Fibroblast of mammary gland (primary cell): Measurements from ENCODE around the gene SMAGP.
"Not testable (repeated sequence)": the region's sequence is repeated elsewhere in the genome, so short reads cannot be mapped to it uniquely, and the experiment has no call there.

ENCODE experiments used
- DNase-seq: peaks from one replicate; pipeline ENCODE4 v3.0.0-alpha.2; 2010; ENCODE audit warnings: low read depth
- H3K4me3 ChIP-seq: 2 replicates; pipeline ENCODE4 v1.5.1; 2011; ENCODE audit warnings: low read depth, mild to moderate bottlenecking, low read length, moderate library complexity; ENCODE audit not compliant: control insufficient read depth
- CTCF ChIP-seq: conservative IDR thresholded peaks from 2 replicates; pipeline ENCODE4 v1.5.1; 2011; ENCODE audit warnings: low read depth, low read length, inconsistent platforms; ENCODE audit not compliant: control insufficient read depth, insufficient read depth

Gene SMAGP

DNA sequence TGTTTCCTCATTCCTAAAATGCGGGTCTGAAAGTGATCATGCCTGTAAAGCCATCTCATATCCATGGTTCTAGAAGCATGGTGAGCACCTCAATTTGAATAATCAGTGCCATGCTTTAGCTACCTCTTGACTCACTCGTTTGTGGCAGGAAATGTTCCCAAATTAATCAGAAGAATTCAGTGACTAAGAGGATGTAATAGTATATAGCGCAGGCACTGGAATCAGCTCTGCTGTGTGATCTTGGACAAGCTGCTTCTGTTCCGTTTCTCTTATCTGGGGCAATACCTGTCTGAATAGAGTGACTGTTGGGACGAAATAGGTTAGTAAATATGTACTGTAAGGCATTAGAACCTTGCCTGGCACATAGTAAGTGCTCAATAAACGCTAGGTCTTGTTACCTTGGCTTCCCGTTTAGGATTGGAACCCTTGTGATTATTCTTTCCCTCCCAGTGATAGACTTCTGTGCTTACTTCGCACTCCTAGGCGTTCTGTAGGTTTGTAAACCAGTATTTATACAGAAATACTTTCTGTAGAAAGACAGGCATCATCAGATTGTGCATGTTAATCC is 820 bp upstream of the SMAGP start:
- DNase-seq: peak; percentile 90
- peak overlapping the region; percentile 73 for H3K4me3 ChIP-seq
- TF ChIP-seq CTCF: no peak

- peak overlapping the region; percentile 58 for H3K4me3 ChIP-seq
- peak; percentile 23 for TF ChIP-seq CTCF
- peak; percentile 36 for DNase-seq
These were observed 795 bp downstream of the SMAGP start for GRCh38 chr12:51269174-51270066.

- no peak overlapping the region for H3K4me3 ChIP-seq
- TF ChIP-seq CTCF: no peak
- DNase-seq: no peak
These were observed 5.2 kb downstream of the SMAGP start for GRCh38 chr12:51265024-51265423.

DNA sequence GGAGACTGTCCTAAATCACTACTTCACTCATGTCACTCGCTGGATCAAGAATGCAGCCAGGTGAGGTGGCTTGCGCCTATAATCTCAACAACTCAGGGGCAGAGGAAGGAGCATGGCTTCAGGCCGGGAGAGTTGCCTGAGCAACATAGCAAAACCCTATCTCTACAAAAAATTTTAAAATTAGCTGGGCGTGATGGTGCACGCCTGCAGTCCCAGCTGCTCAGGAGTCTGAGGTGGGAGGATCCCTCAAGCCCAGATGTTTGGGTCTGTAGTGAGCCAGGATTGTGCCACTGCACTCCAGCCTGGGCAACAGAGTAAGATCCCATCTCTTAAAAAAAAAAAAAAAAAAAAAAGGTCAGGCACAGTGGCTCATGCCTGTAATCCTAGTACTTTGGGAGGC is 5.9 kb downstream of the SMAGP start:
- no peak for DNase-seq
- H3K4me3 ChIP-seq: no peak overlapping the region
- no peak for TF ChIP-seq CTCF

DNA sequence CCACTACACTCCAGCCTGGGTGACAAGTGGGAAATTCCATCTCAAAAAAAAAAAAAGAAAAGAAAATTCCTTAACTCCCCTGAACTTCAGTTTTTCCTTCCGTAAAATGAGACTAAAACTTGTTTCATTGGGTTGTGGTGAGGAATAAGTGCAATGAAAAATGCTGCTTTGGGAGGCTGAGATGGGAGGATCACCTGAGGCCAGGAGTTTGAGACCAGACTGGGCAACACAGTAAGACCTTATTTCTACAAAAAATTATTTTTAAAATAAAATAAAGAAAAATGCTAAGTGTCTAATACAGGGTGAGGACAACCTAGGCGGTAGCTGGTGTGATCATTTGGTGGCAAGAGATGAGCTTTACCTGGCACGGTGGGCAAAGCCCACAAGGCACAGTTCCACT is 6.9 kb downstream of the SMAGP start:
- no peak overlapping the region for H3K4me3 ChIP-seq
- DNase-seq: no peak
- TF ChIP-seq CTCF: no peak

DNA sequence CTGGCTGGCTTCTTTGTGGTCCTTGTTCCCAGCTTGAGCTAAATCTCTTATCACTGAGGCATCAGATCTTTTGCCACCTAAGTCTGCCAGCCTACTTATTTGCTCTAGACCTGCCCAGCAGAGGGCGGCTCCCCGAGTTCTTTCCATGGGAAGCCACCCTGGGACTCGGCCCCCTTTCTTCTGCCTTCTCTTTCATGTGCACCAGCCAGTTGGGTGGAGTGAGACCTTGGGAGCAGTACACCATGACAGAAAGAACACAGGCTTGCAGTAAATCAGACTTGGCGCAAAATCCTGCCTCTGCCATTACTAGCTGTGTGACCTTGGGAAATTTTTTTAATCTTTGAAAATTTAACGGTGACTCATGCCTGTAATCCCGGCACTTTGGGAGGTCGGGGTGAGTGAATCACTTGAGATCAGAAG is 7.4 kb downstream of the SMAGP start:
- H3K4me3 ChIP-seq: no peak overlapping the region
- peak; percentile 38 for TF ChIP-seq CTCF
- peak; percentile 66 for DNase-seq

DNA sequence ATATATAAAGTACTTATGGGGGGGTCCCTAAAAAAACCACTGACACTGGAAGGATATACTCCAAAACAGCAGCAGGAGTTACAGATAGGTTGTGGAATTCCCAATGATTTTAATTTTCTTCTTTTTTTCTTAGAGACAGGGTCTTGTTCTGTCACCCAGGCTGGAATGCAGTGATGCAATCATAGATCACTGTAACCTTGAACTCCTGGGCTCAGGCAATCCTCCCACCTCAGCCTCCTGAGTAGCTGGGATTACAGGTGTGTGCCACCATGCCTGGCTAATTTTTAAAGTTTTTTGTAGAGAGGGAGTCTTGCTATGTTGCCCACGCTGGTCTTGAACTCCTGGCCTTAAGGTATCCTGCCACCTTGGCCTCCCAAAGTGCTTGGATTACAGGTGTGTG is 10.6 kb downstream of the SMAGP start:
- not testable (repeated sequence) for H3K4me3 ChIP-seq, DNase-seq
